ENCODE data around the gene RTCB.

- TF ChIP-seq POLR2AphosphoS5 (IDR thresholded peaks at IDR 0.05; ENCODE audit: low read depth, low read length) (no peak), EGR1 (IDR thresholded peaks at IDR 0.05; ENCODE audit: low read depth) (no peak), POLR2A (IDR thresholded peaks at IDR 0.05; ENCODE audit: borderline replicate concordance, extremely low read depth, insufficient read depth, insufficient read length) (no peak), CTCF (IDR thresholded peaks at IDR 0.05 in 2 of 3, conservative IDR thresholded peaks at IDR 0.05 in 1 of 3; ENCODE audit: borderline replicate concordance in 1 of 3, insufficient read depth in 1 of 3, low read depth in 2 of 3, low read length in 2 of 3) (no peak), EZH2phosphoT487 (IDR thresholded peaks at IDR 0.05; ENCODE audit: borderline replicate concordance) (no peak), JUND (IDR thresholded peaks at IDR 0.05) (no peak), SIN3A (IDR thresholded peaks at IDR 0.05; ENCODE audit: low read depth) (no peak), YY1 (IDR thresholded peaks at IDR 0.05; ENCODE audit: extremely low read depth, insufficient replicate concordance, low read depth, low read length) (no peak), ELF1 (IDR thresholded peaks at IDR 0.05; ENCODE audit: borderline replicate concordance, low read depth) (no peak), REST (IDR thresholded peaks at IDR 0.05; ENCODE audit: low read depth) (no peak), EZH2 (IDR thresholded peaks at IDR 0.05) (no peak), ZBTB33 (IDR thresholded peaks at IDR 0.05; ENCODE audit: extremely low read depth, insufficient replicate concordance, low read length) (no peak)
Observed at GRCh38 chr22:32396746-32397145, 15.3 kb downstream of the RTCB start.
